GM12875 (cell line): ENCODE results near the gene AOAH.

Experiments used
- H3K4me3 ChIP-seq: one replicate; pipeline ENCODE4 v1.5.1; 2011; ENCODE audit warnings: low read depth, low read length, control low read depth
- CTCF ChIP-seq: IDR thresholded peaks from 2 replicates; pipeline ENCODE4 v1.5.1; 2011; ENCODE audit warnings: low read depth, mild to moderate bottlenecking, control low read depth, inconsistent platforms, low read length, moderate library complexity, borderline replicate concordance; ENCODE audit not compliant: insufficient read depth

AOAH gene

GRCh38 chr7:36639826-36640225 is 84.5 kb downstream of the AOAH start:
- no peak for TF ChIP-seq CTCF
- H3K4me3 ChIP-seq: no peak overlapping the region

- H3K4me3 ChIP-seq: no peak overlapping the region
- no peak for TF ChIP-seq CTCF
Measured at GRCh38 chr7:36638586-36639263, 85.6 kb downstream of the AOAH start.

- TF ChIP-seq CTCF: no peak
- H3K4me3 ChIP-seq: no peak overlapping the region
Measured at GRCh38 chr7:36638140-36638539, 86.2 kb downstream of the AOAH start.

DNA sequence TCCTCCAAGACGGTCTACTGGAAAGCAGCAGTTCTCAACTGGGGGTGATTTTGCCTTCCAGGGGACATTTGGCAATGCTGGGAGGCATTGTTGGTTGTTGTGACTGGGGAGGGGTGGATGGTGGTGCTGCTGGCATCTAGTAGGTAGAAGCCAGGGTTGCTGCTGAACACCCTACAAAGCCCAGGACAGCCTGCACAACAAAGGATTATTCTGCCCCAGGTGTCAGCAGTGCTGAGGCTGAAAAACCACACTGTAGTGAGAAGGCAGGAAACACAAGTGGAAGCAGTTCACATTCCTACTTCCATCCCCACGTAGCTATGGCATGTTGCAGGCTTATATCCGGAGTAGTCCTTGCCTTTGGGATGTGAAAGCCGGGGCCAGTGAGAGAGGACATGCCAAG is 86.9 kb downstream of the AOAH start:
- H3K4me3 ChIP-seq: no peak overlapping the region
- TF ChIP-seq CTCF: no peak

DNA sequence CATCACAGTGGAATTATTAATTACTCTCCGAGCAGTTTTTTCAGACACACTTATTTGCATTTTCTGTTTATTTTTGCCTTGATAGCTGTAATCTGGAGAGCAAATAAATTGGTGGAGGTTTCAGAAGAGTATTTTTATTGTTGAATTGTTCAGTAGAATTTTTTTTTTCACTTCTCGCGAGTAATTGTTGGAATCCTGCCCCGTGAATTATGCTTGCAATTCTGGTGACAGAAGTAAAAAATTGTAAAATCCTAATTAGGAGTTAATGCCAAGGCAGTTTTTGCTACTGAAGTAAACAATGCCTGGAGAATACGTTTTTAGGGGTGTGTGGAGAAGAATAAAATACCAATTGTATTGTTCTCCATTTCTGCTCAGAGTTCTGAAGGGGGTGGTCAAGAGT is 88.2 kb downstream of the AOAH start:
- H3K4me3 ChIP-seq: no peak overlapping the region
- TF ChIP-seq CTCF: no peak

DNA sequence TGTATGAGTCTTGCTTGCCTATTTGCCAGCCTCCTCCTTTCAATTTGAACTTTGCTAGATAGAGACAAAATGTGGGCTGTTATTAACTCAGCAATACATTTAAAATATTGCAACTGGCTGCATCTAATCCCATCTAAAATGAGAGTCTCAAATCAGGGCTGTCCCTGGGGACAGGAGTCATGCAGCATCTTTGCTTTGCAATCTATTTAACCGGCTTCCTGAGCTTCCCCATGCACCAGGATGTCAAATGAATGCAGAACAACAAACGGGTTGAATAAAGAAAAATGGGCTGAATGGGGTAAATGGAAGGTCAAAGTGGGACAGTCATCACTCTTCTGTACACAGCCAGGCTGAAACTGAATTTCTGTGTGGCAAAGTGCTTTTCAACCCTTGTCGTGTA is 89.2 kb downstream of the AOAH start:
- H3K4me3 ChIP-seq: no peak overlapping the region
- no peak for TF ChIP-seq CTCF

GRCh38 chr7:36633377-36633776 is 90.9 kb downstream of the AOAH start:
- H3K4me3 ChIP-seq: no peak overlapping the region

More at GRCh38 chr7:36633377-36633776, 90.9 kb downstream of the AOAH start:
- no peak for TF ChIP-seq CTCF
